Gastrocnemius medialis (tissue), 4 donors: ENCODE data around the gene TMSB15C.

Experiments
- CTCF ChIP-seq, 5 experiments: fragments of 450-650 bp in 3 of 5; fragments of 200-600 bp in 2 of 5; sonication (generic) in 2 of 5; IDR thresholded peaks in 4 of 5; conservative IDR thresholded peaks in 1 of 5; 1 replicate in 4 of 5; 2 replicates in 1 of 5; pipeline ENCODE4 v1.5.1; 2016 to 2019; ENCODE audit warnings: antibody characterized with exemption in 5 of 5, mild to moderate bottlenecking in 3 of 5, moderate library complexity in 3 of 5
- POLR2A ChIP-seq, 2 donors: fragments of 450-650 bp; IDR thresholded peaks; one replicate each; pipeline ENCODE4 v1.6.1; 2017; ENCODE audit warnings: antibody characterized with exemption in 2 of 2, mild to moderate bottlenecking in 2 of 2, moderate library complexity in 2 of 2

- TF ChIP-seq POLR2A (IDR thresholded peaks at IDR 0.05) (no peak), CTCF (IDR thresholded peaks at IDR 0.05 in 4 of 5, conservative IDR thresholded peaks at IDR 0.05 in 1 of 5) (no peak)
These were observed 9.9 kb upstream of the TMSB15C start for GRCh38 chrX:104085919-104086318.
